HepG2 (cell line): Measurements from ENCODE around the gene THAP9. TPM values are rescaled to one million over a fixed set of nuclear protein-coding genes. Genes with fewer than 3 reads are reported as not detected.

ENCODE experiments used
- ATAC-seq: fragments of 200-7000 bp; cut with Tn5 transposase; 3 replicates; pipeline ENCODE4 v1.9.1; 2020; ENCODE audit warnings: mild to moderate bottlenecking, moderate library complexity
- BruUV-seq: library from RNA; stranded (reverse); fragments of 400-500 nt; replicated peaks from 2 replicates; lab custom pipeline; 2021; lab: Mats Ljungman, UMichigan
- CTCF ChIA-PET: fragments of 300-600 bp; formaldehyde crosslinking; extraction: SDS; loops from one replicate; lab custom pipeline; 2021; ENCODE audit warnings: low total read pairs, inconsistent platforms, low intra/inter-chr PET ratio; lab: Yijun Ruan, JAX
- POLR2A ChIA-PET: fragments of 350-600 bp; sonication (Branson Sonifier 250); formaldehyde crosslinking; loops from one replicate; lab custom pipeline; 2020; ENCODE audit warnings: antibody characterized with exemption, inconsistent platforms; lab: Yijun Ruan, JAX
- DNase-seq: peaks from one replicate; pipeline ENCODE4 v3.0.0-alpha.2; 2015; ENCODE audit warnings: low spot score
- FAIRE-seq: peaks from 3 replicates; lab custom pipeline; 2011; peaks lifted over from hg19 to GRCh38; lab: Jason Lieb, UNC
- H2AFZ ChIP-seq: one replicate; pipeline ENCODE4 v1.6.1; 2011; ENCODE audit warnings: low read length, inconsistent platforms
- H3K27ac ChIP-seq: fragments of 300-600 bp; 3 replicates; pipeline ENCODE4 v1.8.0; 2011; ENCODE audit warnings: mixed run types, mild to moderate bottlenecking, mixed read lengths, low read length, inconsistent platforms; ENCODE audit not compliant: insufficient read depth; ENCODE audit errors: extremely low read length
- H3K27me3 ChIP-seq, 2 experiments: fragments of 200-600 bp in 1 of 2; 2 replicates in 1 of 2; 3 replicates in 1 of 2; pipeline versions ENCODE4 v1.6.0 to v1.8.0; 2011; ENCODE audit warnings: low read length in 2 of 2, mild to moderate bottlenecking in 2 of 2, moderate library complexity in 2 of 2, inconsistent platforms in 1 of 2; ENCODE audit not compliant: insufficient read depth in 2 of 2, control insufficient read depth in 1 of 2
- H3K36me3 ChIP-seq, 2 experiments: fragments of 200-600 bp in 1 of 2; replicated peaks in 1 of 2; 2 replicates in 1 of 2; 3 replicates in 1 of 2; pipeline versions ENCODE4 v1.5.1 to v1.8.0; 2011; ENCODE audit warnings: low read length in 2 of 2, inconsistent platforms in 1 of 2; ENCODE audit not compliant: insufficient read depth in 2 of 2, control insufficient read depth in 1 of 2
- H3K4me1 ChIP-seq: 2 replicates; pipeline ENCODE4 v1.5.1; 2012; ENCODE audit warnings: low read length, inconsistent platforms; ENCODE audit not compliant: insufficient read depth
- H3K4me2 ChIP-seq: 2 replicates; pipeline ENCODE4 v1.6.0; 2011; ENCODE audit warnings: low read depth, low read length, inconsistent platforms
- H3K4me3 ChIP-seq, 3 experiments: fragments of 200-600 bp in 1 of 3; sonication (generic), shearing (Covaris generic) in 1 of 3; replicated peaks in 1 of 3; 2 replicates each; pipeline ENCODE4 v1.5.1; 2011 to 2016; ENCODE audit warnings: low read length in 3 of 3, inconsistent platforms in 2 of 3, low read depth in 2 of 3, mild to moderate bottlenecking in 2 of 3, control low read depth in 1 of 3, mixed read lengths in 1 of 3; ENCODE audit not compliant: insufficient read depth in 1 of 3
- H3K79me2 ChIP-seq: one replicate; pipeline ENCODE4 v1.6.1; 2011; ENCODE audit warnings: low read length, inconsistent platforms; ENCODE audit not compliant: insufficient read depth
- H3K9ac ChIP-seq: 2 replicates; pipeline ENCODE4 v1.6.0; 2011; ENCODE audit warnings: mild to moderate bottlenecking, low read depth, low read length, inconsistent platforms; ENCODE audit not compliant: insufficient read depth
- H3K9me3 ChIP-seq: 2 replicates; pipeline ENCODE4 v1.5.1; 2012; ENCODE audit warnings: mild to moderate bottlenecking, low read length
- H4K20me1 ChIP-seq: 2 replicates; pipeline ENCODE4 v1.6.0; 2011; ENCODE audit warnings: inconsistent platforms, mild to moderate bottlenecking, low read length, moderate library complexity; ENCODE audit not compliant: insufficient read depth
- EP300 ChIP-seq, 3 experiments: sonication (generic) in 1 of 3; formaldehyde crosslinking in 1 of 3; IDR thresholded peaks; 2 replicates each; pipeline versions ENCODE4 v1.5.1 to v1.6.1; 2011 to 2020; ENCODE audit warnings: low read depth in 2 of 3, low read length in 2 of 3, borderline replicate concordance in 1 of 3, improper control_type of control experiment in 1 of 3, mild to moderate bottlenecking in 1 of 3, missing genetic modification reagents in 1 of 3, moderate library complexity in 1 of 3
- FOXA1 ChIP-seq, 2 experiments: fragments of 450-650 bp in 1 of 2; sonication (generic) in 1 of 2; formaldehyde crosslinking in 1 of 2; IDR thresholded peaks; 2 replicates each; pipeline versions ENCODE4 v1.4.0 to v1.6.1; 2016 to 2020; ENCODE audit warnings: missing genetic modification reagents in 1 of 2
- FOXA3 ChIP-seq: IDR thresholded peaks from 2 replicates; pipeline ENCODE4 v1.6.1; 2016; ENCODE audit warnings: missing genetic modification reagents, missing compliant biosample characterization
- FOXJ3 ChIP-seq: sonication (generic); formaldehyde crosslinking; IDR thresholded peaks from 2 replicates; pipeline ENCODE4 v1.4.0; 2020; ENCODE audit warnings: missing genetic modification reagents, mild to moderate bottlenecking, borderline replicate concordance
- FOXK1 ChIP-seq: sonication (generic); formaldehyde crosslinking; IDR thresholded peaks from 2 replicates; pipeline ENCODE4 v1.4.0; 2020; ENCODE audit warnings: low read depth, missing genetic modification reagents, borderline replicate concordance
- HNF4A ChIP-seq: sonication (generic); formaldehyde crosslinking; IDR thresholded peaks from 2 replicates; pipeline ENCODE4 v1.4.0; 2020; ENCODE audit warnings: missing genetic modification reagents
- NFIC ChIP-seq: IDR thresholded peaks from 2 replicates; pipeline ENCODE4 v1.6.1; 2012; ENCODE audit warnings: mild to moderate bottlenecking, low read length, inconsistent platforms
- NR2F6 ChIP-seq, 2 experiments: IDR thresholded peaks; 2 replicates each; pipeline ENCODE4 v1.6.1; 2016; ENCODE audit warnings: antibody characterized with exemption in 1 of 2, mild to moderate bottlenecking in 1 of 2
- POGZ ChIP-seq: sonication (generic); formaldehyde crosslinking; IDR thresholded peaks from 2 replicates; pipeline ENCODE4 v1.4.0; 2020; ENCODE audit warnings: mild to moderate bottlenecking, missing genetic modification reagents
- RARA ChIP-seq: IDR thresholded peaks from 2 replicates; pipeline ENCODE4 v1.6.1; 2016; ENCODE audit warnings: missing genetic modification reagents, missing compliant biosample characterization
- RXRB ChIP-seq: IDR thresholded peaks from 2 replicates; pipeline ENCODE4 v1.6.1; 2016; ENCODE audit warnings: borderline replicate concordance, missing genetic modification reagents, missing compliant biosample characterization
- SALL1 ChIP-seq: sonication (generic); formaldehyde crosslinking; IDR thresholded peaks from 2 replicates; pipeline ENCODE4 v1.8.0; 2022; ENCODE audit warnings: mild to moderate bottlenecking, missing genetic modification reagents
- SOX13 ChIP-seq, 3 experiments: fragments of 450-650 bp in 1 of 3; sonication (generic) in 1 of 3; formaldehyde crosslinking in 1 of 3; IDR thresholded peaks in 2 of 3; conservative IDR thresholded peaks in 1 of 3; 2 replicates each; pipeline versions ENCODE4 v1.5.0 to v1.6.1; 2016 to 2020; ENCODE audit warnings: antibody characterized with exemption in 1 of 3, mild to moderate bottlenecking in 1 of 3, missing compliant biosample characterization in 1 of 3, missing genetic modification reagents in 1 of 3, moderate library complexity in 1 of 3
- TEAD3 ChIP-seq: optimal IDR thresholded peaks from 2 replicates; pipeline ENCODE3; 2016; ENCODE audit warnings: borderline replicate concordance
- THAP11 ChIP-seq: IDR thresholded peaks from 2 replicates; pipeline ENCODE4 v1.6.1; 2016; ENCODE audit warnings: missing biosample characterization, missing genetic modification reagents
- ZC3H13 ChIP-seq: sonication (generic); formaldehyde crosslinking; IDR thresholded peaks from 2 replicates; pipeline ENCODE4 v1.8.1; 2023; ENCODE audit warnings: mild to moderate bottlenecking, missing genetic modification reagents, moderate library complexity
- ZNF274 ChIP-seq: sonication (generic); formaldehyde crosslinking; IDR thresholded peaks from 2 replicates; pipeline ENCODE4 v1.5.1; 2020; ENCODE audit warnings: mild to moderate bottlenecking, missing genetic modification reagents
- ZNF30 ChIP-seq: sonication (generic); formaldehyde crosslinking; IDR thresholded peaks from 2 replicates; pipeline ENCODE4 v1.5.0; 2020; ENCODE audit warnings: mild to moderate bottlenecking, missing genetic modification reagents
- ZNF562 ChIP-seq: sonication (generic); formaldehyde crosslinking; IDR thresholded peaks from 2 replicates; pipeline ENCODE4 v1.8.0; 2022; ENCODE audit warnings: missing genetic modification reagents, borderline replicate concordance
- ZNF644 ChIP-seq: IDR thresholded peaks from 2 replicates; pipeline ENCODE4 v1.6.1; 2016; ENCODE audit warnings: low read depth
- ZNF678 ChIP-seq: sonication (generic); formaldehyde crosslinking; IDR thresholded peaks from 2 replicates; pipeline ENCODE4 v1.4.0; 2020; ENCODE audit warnings: mild to moderate bottlenecking, missing genetic modification reagents
- WGBS: methylation state at CpG from one replicate; pipeline ENCODE4 v1.1.6; 2017; ENCODE audit warnings: low lambda C conversion rate; 5-methylcytosine and 5-hydroxymethylcytosine counted together
- in situ Hi-C: cut with HindIII; loops from 2 replicates; pipeline ENCODE4 v1.10.0; 2017; ENCODE audit warnings: low pct_unique_long_range_greater_than_20kb; ENCODE audit not compliant: extremely low pct_ligation_motif_present
- intact Hi-C: fragments of 100-400 bp; cut with micrococcal nuclease; formaldehyde crosslinking; loops from one replicate; pipeline ENCODE4 v1.10.0; 2022; ENCODE audit not compliant: unreplicated experiment
- polyA plus RNA-seq, 8 experiments: library from polyadenylated mRNA; depleted of rRNA in 3 of 8; stranded (reverse) in 7 of 8; unstranded in 1 of 8; fragments of >200 nt; fragmentation: Illumina TruSeq in 4 of 8; extraction: Trizol in 4 of 8; gene quantifications; 2 replicates each; pipeline versions ENCODE4 v1.2.1 to v1.2.3, GENCODE V29; 2011 to 2016; ENCODE audit warnings: low read depth in 4 of 8, missing spikeins in 1 of 8, mixed read lengths in 1 of 8; ENCODE audit not compliant: insufficient read depth in 1 of 8
- total RNA-seq, 5 experiments: library from RNA; depleted of rRNA; stranded (reverse); fragments of >200 nt; fragmentation: Illumina TruSeq; extraction: Trizol; gene quantifications; 2 replicates each; pipeline ENCODE4 v1.2.3, GENCODE V29; 2016; ENCODE audit warnings: low read depth in 1 of 5
- TF ChIP-seq, protein P1 (sequence below): sonication (generic); formaldehyde crosslinking; IDR thresholded peaks from 2 replicates; pipeline ENCODE4 v1.4.0; 2020; ENCODE audit warnings: low read depth, missing genetic modification reagents

The THAP9 gene
- total and polyA plus RNA-seq, 2 of the 13 experiments (the other 11 are each of a cell fraction or from before 2014, with no cell fraction given), result 6.0 to 7.2 TPM

DNA sequence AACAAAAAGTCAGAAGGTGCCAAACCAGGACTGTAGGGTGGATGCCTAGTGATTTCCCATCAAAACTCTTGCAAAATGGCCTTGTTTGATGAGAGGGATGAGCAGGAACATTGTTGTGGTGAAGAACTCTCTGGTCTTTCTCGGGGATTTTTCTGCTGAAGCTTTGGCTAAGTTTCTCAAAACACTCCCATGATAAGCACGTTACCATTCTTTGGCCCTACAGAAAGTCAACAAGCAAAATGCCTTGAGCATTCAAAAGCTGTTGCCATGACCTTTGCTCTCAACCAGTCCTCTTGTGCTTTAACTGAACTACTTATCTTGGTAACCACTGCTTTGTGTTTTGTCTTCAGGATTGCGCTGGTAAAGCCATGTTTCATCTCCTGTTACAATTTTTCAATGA lies 6.6 kb upstream of the THAP9 start:
- Histone ChIP-seq H3K36me3 (no peaks in the 10 kb centered on the region; a peak in 2 of 5 replicates), H3K27ac (peak overlapping the region; percentile 98), H3K79me2 (peaks cover 62% of the 10 kb centered on the region), H3K4me1 (peaks cover 59% of the 10 kb centered on the region), H3K9me3 (no peaks in the 10 kb centered on the region), H3K27me3 (no peaks in the 10 kb centered on the region; a peak in 1 of 5 replicates), H4K20me1 (no peaks in the 10 kb centered on the region), H3K4me2 (peak overlapping the region; percentile 61), H3K4me3 (no peak overlapping the region; a peak in 1 of 6 replicates), H2AFZ (no peak overlapping the region), H3K9ac (no peak overlapping the region)
- CTCF ChIA-PET, result no interaction called here
- intact Hi-C loops, result no loop called here
- no TSS peak for BruUV-seq
- POLR2A ChIA-PET, result interaction anchor here (0.9 to 1.6 kb wide), 4 partner anchors 9 to 545 kb away, joined by 3 to 6 read pairs (median 5); partner anchors contain the start of gene COPS4
- FAIRE-seq (peak; percentile 70), DNase-seq (peak; percentile 47), ATAC-seq (no peak)
- 41% methylated on average over 3 of the region's 3 CpGs for WGBS
- in situ Hi-C loops, result no loop called here
- TF ChIP-seq NR2F6 (IDR thresholded peaks at IDR 0.05) (peak; percentile 50), NR2F6 (CRISPR knock-in tag; IDR thresholded peaks at IDR 0.05) (peak; percentile 63; the same call in 1 of the 2 replicates), POGZ (CRISPR knock-in tag) (0 out of 2 replicates have a peak, but pooled peaks have one; percentile 35), ZNF30 (no peak), ZNF678 (CRISPR knock-in tag) (no peak), ZNF274 (CRISPR knock-in tag) (no peak), HNF4A (peak; percentile 73), FOXA1 (IDR thresholded peaks at IDR 0.05) (no peak), FOXA1 (CRISPR knock-in tag; IDR thresholded peaks at IDR 0.05) (peak; percentile 70), SALL1 (CRISPR knock-in tag) (peak; percentile 16; the same call in 1 of the 2 replicates), EP300 (IDR thresholded peaks at IDR 0.05; ENCODE audit: low read depth in 2 of 2, low read length in 2 of 2) (peak in 1 of 2 experiments; percentile 22; a peak in 1 of 4 replicates), EP300 (CRISPR knock-in tag; IDR thresholded peaks at IDR 0.05; ENCODE audit: borderline replicate concordance) (no peak), TEAD3 (CRISPR knock-in tag) (peak; percentile 21), SOX13 (IDR thresholded peaks at IDR 0.05) (no peak), SOX13 (CRISPR knock-in tag; conservative IDR thresholded peaks at IDR 0.05 in 1 of 2, IDR thresholded peaks at IDR 0.05 in 1 of 2) (peak in 1 of 2 experiments; percentile 79; a peak in 2 of 4 replicates), FOXJ3 (peak; percentile 28; the same call in 1 of the 2 replicates), NFIC (0 out of 2 replicates have a peak, but pooled peaks have one; percentile 33), RXRB (CRISPR knock-in tag) (0 out of 2 replicates have a peak, but pooled peaks have one; percentile 38), FOXA3 (CRISPR knock-in tag) (peak; percentile 85), RARA (CRISPR knock-in tag) (0 out of 2 replicates have a peak, but pooled peaks have one; percentile 12), ZNF644 (peak; percentile 75), FOXK1 (CRISPR knock-in tag) (0 out of 2 replicates have a peak, but pooled peaks have one; percentile 43), ZNF562 (CRISPR knock-in tag) (no peak), ZC3H13 (CRISPR knock-in tag) (no peak), THAP11 (CRISPR knock-in tag) (0 out of 2 replicates have a peak, but pooled peaks have one; percentile 14)
- TF ChIP-seq, protein P1, sequence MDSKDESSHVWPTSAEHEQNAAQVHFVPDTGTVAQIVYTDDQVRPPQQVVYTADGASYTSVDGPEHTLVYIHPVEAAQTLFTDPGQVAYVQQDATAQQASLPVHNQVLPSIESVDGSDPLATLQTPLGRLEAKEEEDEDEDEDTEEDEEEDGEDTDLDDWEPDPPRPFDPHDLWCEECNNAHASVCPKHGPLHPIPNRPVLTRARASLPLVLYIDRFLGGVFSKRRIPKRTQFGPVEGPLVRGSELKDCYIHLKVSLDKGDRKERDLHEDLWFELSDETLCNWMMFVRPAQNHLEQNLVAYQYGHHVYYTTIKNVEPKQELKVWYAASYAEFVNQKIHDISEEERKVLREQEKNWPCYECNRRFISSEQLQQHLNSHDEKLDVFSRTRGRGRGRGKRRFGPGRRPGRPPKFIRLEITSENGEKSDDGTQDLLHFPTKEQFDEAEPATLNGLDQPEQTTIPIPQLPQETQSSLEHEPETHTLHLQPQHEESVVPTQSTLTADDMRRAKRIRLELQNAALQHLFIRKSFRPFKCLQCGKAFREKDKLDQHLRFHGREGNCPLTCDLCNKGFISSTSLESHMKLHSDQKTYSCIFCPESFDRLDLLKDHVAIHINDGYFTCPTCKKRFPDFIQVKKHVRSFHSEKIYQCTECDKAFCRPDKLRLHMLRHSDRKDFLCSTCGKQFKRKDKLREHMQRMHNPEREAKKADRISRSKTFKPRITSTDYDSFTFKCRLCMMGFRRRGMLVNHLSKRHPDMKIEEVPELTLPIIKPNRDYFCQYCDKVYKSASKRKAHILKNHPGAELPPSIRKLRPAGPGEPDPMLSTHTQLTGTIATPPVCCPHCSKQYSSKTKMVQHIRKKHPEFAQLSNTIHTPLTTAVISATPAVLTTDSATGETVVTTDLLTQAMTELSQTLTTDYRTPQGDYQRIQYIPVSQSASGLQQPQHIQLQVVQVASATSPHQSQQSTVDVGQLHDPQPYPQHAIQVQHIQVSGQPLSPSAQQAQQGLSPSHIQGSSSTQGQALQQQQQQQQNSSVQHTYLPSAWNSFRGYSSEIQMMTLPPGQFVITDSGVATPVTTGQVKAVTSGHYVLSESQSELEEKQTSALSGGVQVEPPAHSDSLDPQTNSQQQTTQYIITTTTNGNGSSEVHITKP (CRISPR knock-in tag), result 0 out of 2 replicates have a peak, but pooled peaks have one; percentile 25
